Islet of Langerhans (tissue), 1 donor: ENCODE measurements around the gene RTBDN.
"Not testable (repeated sequence)": the region's sequence is repeated elsewhere in the genome, so short reads cannot be mapped to it uniquely, and the experiment has no call there.

Experiments
- FAIRE-seq: peaks from one replicate; lab custom pipeline; 2011; peaks lifted over from hg19 to GRCh38; lab: Jason Lieb, UNC

RTBDN gene

GRCh38 chr19:12856653-12857052 is 22.3 kb upstream of the RTBDN start:
- no peak for FAIRE-seq

GRCh38 chr19:12847159-12848139 is 13.1 kb upstream of the RTBDN start:
- no peak for FAIRE-seq

- FAIRE-seq = not testable (repeated sequence)
These were observed 12.2 kb upstream of the RTBDN start for GRCh38 chr19:12846613-12847012.

- FAIRE-seq = no peak
These were observed 9.8 kb upstream of the RTBDN start for GRCh38 chr19:12843999-12844732.

GRCh38 chr19:12843328-12843727 is 8.9 kb upstream of the RTBDN start:
- FAIRE-seq = no peak

GRCh38 chr19:12842511-12842910 is 8.1 kb upstream of the RTBDN start:
- FAIRE-seq = no peak

- no peak for FAIRE-seq
These were observed 6.7 kb upstream of the RTBDN start for GRCh38 chr19:12841094-12841493.

GRCh38 chr19:12840091-12841079 is 6.0 kb upstream of the RTBDN start:
- FAIRE-seq = no peak

- FAIRE-seq = no peak
These were observed 4.7 kb upstream of the RTBDN start for GRCh38 chr19:12838886-12839756.

GRCh38 chr19:12838182-12838885 is 4.0 kb upstream of the RTBDN start, which contains the start of gene MAST1:
Gene MAST1, plus strand, starts transcription at chr19:12838515. Its CDS starts 58 bp downstream, at chr19:12838573.
- FAIRE-seq = no peak

- no peak for FAIRE-seq
These were observed 2.8 kb upstream of the RTBDN start for GRCh38 chr19:12837225-12837624.

- FAIRE-seq = no peak
These were observed 2.1 kb upstream of the RTBDN start for GRCh38 chr19:12836529-12836863.

GRCh38 chr19:12834976-12835757 is 788 bp upstream of the RTBDN start:
- FAIRE-seq = no peak

GRCh38 chr19:12833738-12834565 is 427 bp downstream of the RTBDN start:
- no peak for FAIRE-seq

GRCh38 chr19:12833418-12833737 is 1.0 kb downstream of the RTBDN start:
- no peak for FAIRE-seq

- no peak for FAIRE-seq
These were observed 5.9 kb downstream of the RTBDN start for GRCh38 chr19:12828494-12828893.

- FAIRE-seq = no peak
These were observed 8.9 kb downstream of the RTBDN start for GRCh38 chr19:12825254-12826131.

- FAIRE-seq = no peak
These were observed 12.6 kb downstream of the RTBDN start for GRCh38 chr19:12821761-12822160.
